Measurements from ENCODE around the gene PIP4K2A.

PIP4K2A gene

DNA sequence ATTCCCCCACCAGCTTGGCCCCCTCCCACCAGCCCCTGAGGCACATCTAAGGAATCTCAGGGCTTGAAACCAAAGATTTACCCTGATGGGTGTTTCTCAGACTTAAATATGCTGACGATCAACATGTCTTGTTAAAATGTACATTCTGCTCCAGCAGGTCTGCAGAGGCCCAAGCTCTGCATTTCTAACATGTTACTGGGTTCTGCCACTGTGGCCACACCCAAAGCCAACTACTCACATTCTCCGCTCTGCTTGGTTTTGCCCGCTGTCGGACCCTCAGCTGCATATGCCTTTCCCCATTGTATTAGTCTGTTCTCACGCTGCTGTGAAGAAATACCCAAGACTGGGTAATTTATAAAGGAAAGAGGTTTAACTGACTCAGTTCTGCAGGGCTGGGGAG is 8.9 kb downstream of the PIP4K2A start:
- H3K79me2 ChIP-seq (ENCODE audit: insufficient read depth, low read length) = peaks cover 100% of the 10 kb centered on the region
- no peaks in the 10 kb centered on the region for H3F3A ChIP-seq (ENCODE audit: low read depth)
- H3K4me3 ChIP-seq (ENCODE audit: low read length, poor library complexity, severe bottlenecking) = no peak overlapping the region
- H3K9me2 ChIP-seq (replicated peaks; ENCODE audit: low read depth, low read length) = no peaks in the 10 kb centered on the region
- H4K20me1 ChIP-seq (ENCODE audit: insufficient read depth, low read length, poor library complexity, severe bottlenecking) = peaks cover 91% of the 10 kb centered on the region
- H3K27me3 ChIP-seq (ENCODE audit: insufficient read depth, low read length, poor library complexity, severe bottlenecking) = no peaks in the 10 kb centered on the region
- no peaks in the 10 kb centered on the region for H3K36me3 ChIP-seq (ENCODE audit: insufficient read depth, low read length)
- TF ChIP-seq, protein P1, sequence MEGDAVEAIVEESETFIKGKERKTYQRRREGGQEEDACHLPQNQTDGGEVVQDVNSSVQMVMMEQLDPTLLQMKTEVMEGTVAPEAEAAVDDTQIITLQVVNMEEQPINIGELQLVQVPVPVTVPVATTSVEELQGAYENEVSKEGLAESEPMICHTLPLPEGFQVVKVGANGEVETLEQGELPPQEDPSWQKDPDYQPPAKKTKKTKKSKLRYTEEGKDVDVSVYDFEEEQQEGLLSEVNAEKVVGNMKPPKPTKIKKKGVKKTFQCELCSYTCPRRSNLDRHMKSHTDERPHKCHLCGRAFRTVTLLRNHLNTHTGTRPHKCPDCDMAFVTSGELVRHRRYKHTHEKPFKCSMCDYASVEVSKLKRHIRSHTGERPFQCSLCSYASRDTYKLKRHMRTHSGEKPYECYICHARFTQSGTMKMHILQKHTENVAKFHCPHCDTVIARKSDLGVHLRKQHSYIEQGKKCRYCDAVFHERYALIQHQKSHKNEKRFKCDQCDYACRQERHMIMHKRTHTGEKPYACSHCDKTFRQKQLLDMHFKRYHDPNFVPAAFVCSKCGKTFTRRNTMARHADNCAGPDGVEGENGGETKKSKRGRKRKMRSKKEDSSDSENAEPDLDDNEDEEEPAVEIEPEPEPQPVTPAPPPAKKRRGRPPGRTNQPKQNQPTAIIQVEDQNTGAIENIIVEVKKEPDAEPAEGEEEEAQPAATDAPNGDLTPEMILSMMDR (conservative IDR thresholded peaks at IDR 0.05; ENCODE audit: low read length) = no peak
- TF ChIP-seq EZH2phosphoT487 (IDR thresholded peaks at IDR 0.05; ENCODE audit: borderline replicate concordance) = no peak
- H3K9me3 ChIP-seq (ENCODE audit: insufficient read depth, low read depth, low read length) = no peaks in the 10 kb centered on the region
- H3K4me1 ChIP-seq (ENCODE audit: insufficient read depth, low read length, poor library complexity, severe bottlenecking) = peaks cover 56% of the 10 kb centered on the region
- no peak overlapping the region for H3K9ac ChIP-seq (ENCODE audit: low read depth, low read length, poor library complexity, severe bottlenecking)
- H2AFZ ChIP-seq (ENCODE audit: low read length) = no peak overlapping the region
- peak overlapping the region; percentile 22 for H3K4me2 ChIP-seq (ENCODE audit: low read depth, low read length, poor library complexity, severe bottlenecking)

DNA sequence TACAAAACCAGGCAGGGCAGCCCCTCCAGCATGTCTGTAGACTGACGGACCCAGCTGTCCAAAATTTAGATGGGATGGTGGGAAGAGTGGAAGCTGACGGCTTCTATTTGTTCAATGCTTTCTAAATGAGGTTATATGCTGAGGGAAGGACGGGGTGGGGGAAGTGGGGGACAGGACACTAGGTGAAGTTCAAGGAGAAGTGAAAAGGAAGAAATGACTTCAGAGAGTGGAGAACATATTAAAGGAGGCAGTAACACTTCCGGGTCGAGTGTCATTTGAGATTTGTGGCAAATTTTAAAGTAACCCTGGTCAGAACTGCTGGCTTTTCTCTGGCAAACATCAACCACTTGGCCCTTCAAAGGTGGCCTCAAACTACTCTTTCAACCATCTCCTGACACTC is 9.4 kb downstream of the PIP4K2A start:
- Histone ChIP-seq H3K27me3 (ENCODE audit: insufficient read depth, low read length, poor library complexity, severe bottlenecking) (no peaks in the 10 kb centered on the region), H3K9ac (ENCODE audit: low read depth, low read length, poor library complexity, severe bottlenecking) (no peak overlapping the region), H3F3A (ENCODE audit: low read depth) (no peaks in the 10 kb centered on the region), H3K79me2 (ENCODE audit: insufficient read depth, low read length) (peaks cover 100% of the 10 kb centered on the region), H3K9me3 (ENCODE audit: insufficient read depth, low read depth, low read length) (no peaks in the 10 kb centered on the region), H2AFZ (ENCODE audit: low read length) (no peak overlapping the region), H3K4me3 (ENCODE audit: low read length, poor library complexity, severe bottlenecking) (no peak overlapping the region), H3K4me2 (ENCODE audit: low read depth, low read length, poor library complexity, severe bottlenecking) (peak overlapping the region; percentile 37), H4K20me1 (ENCODE audit: insufficient read depth, low read length, poor library complexity, severe bottlenecking) (peaks cover 87% of the 10 kb centered on the region), H3K36me3 (ENCODE audit: insufficient read depth, low read length) (no peaks in the 10 kb centered on the region), H3K4me1 (ENCODE audit: insufficient read depth, low read length, poor library complexity, severe bottlenecking) (peaks cover 56% of the 10 kb centered on the region), H3K9me2 (replicated peaks; ENCODE audit: low read depth, low read length) (no peaks in the 10 kb centered on the region)
- no peak for TF ChIP-seq EZH2phosphoT487 (IDR thresholded peaks at IDR 0.05; ENCODE audit: borderline replicate concordance)
- TF ChIP-seq, protein P1 (conservative IDR thresholded peaks at IDR 0.05; ENCODE audit: low read length) = no peak

DNA sequence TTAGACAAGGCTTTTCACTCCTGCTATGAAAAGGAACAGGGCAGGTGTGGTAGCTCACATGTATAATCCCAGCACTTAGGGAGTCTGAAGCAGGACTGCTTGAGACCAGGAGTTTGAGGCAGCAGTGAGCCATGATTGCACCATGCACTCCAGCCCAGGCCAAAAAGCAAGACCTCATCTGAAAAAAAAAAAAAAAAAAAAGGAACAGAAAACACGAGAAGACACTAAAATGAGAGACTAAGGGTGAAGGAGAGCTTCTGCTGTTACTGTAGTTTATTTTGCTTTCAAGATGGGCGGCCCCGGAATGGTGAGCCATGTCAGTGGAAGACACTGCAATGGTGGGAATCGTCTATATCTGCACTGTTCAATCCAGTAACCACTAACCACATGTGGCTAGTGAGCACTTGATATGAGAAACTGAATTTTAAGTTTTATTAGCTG is 9.9 kb downstream of the PIP4K2A start:
- Histone ChIP-seq H3K79me2 (ENCODE audit: insufficient read depth, low read length) (peaks cover 99% of the 10 kb centered on the region), H3K4me2 (ENCODE audit: low read depth, low read length, poor library complexity, severe bottlenecking) (peak overlapping the region; percentile 37)
- TF ChIP-seq EZH2phosphoT487 (IDR thresholded peaks at IDR 0.05; ENCODE audit: borderline replicate concordance) = no peak
- TF ChIP-seq, protein P1 (conservative IDR thresholded peaks at IDR 0.05; ENCODE audit: low read length) = no peak

More for the DNA sequence above, 9.9 kb downstream of the PIP4K2A start:
- Histone ChIP-seq H3K27me3 (ENCODE audit: insufficient read depth, low read length, poor library complexity, severe bottlenecking) (no peaks in the 10 kb centered on the region), H3K4me3 (ENCODE audit: low read length, poor library complexity, severe bottlenecking) (no peak overlapping the region), H4K20me1 (ENCODE audit: insufficient read depth, low read length, poor library complexity, severe bottlenecking) (peaks cover 82% of the 10 kb centered on the region), H3K4me1 (ENCODE audit: insufficient read depth, low read length, poor library complexity, severe bottlenecking) (peaks cover 53% of the 10 kb centered on the region), H3K9ac (ENCODE audit: low read depth, low read length, poor library complexity, severe bottlenecking) (no peak overlapping the region), H3K9me3 (ENCODE audit: insufficient read depth, low read depth, low read length) (no peaks in the 10 kb centered on the region), H3F3A (ENCODE audit: low read depth) (no peaks in the 10 kb centered on the region), H3K36me3 (ENCODE audit: insufficient read depth, low read length) (no peaks in the 10 kb centered on the region), H2AFZ (ENCODE audit: low read length) (no peak overlapping the region), H3K9me2 (replicated peaks; ENCODE audit: low read depth, low read length) (no peaks in the 10 kb centered on the region)

Measured in Loucy (cell line).